ENCODE results near the gene DEFB131A. TPM values are rescaled to one million over a fixed set of nuclear protein-coding genes. Genes with fewer than 3 reads are reported as not detected.
"Not testable (repeated sequence)": the region's sequence is repeated elsewhere in the genome, so short reads cannot be mapped to it uniquely, and the experiment has no call there.

DEFB131A gene
- total RNA-seq, 2 donors from 2014 or later = not detected

DNA sequence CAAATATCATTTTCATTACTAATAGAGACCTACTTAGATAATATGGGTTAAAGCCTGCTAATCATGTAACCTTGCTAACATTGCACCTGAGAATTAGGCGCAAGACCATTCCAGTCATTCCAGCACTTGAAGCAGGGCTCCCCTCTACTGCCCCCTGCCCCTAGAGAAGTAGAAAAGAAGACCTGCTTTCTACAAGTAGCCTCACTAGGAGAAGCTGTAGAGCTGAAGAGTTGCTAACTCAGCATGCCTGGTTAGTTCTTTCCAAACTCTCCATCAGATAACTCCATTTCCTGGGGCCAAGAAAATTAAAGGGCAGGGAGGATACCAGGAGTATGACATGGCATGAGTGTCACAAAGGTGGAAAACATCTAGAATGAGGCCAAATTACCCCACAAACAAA is 14.2 kb upstream of the DEFB131A start:
- H3K27ac Mint-ChIP-seq = not testable (repeated sequence)

DNA sequence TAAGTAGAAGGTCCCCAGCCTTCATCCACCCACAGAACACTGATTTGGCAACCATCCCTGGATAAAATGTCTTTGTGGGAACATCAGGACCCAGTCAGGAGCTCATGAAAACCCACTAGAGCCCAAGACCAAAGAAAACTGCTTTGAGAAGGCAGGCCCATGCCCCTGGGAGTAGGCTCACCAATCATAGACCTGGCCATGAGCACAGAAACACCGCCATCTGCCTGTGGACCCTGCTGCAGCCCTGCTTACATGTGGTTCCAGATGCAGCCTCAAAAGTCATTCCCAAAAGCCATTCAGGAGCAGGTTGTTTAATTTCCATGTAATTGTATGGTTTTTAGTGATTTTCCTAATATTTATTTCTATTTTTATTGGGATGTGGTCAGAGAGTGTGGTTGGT is 10.9 kb upstream of the DEFB131A start:
- H3K9me3 ChIP-seq (ENCODE audit: control insufficient read depth, low read length); H3K4me3 Mint-ChIP-seq; H3K9ac ChIP-seq (ENCODE audit: extremely low read depth, low read length, poor library complexity, severe bottlenecking); H3K36me3 ChIP-seq (ENCODE audit: control insufficient read depth, insufficient read depth, low read length); H3K4me1 Mint-ChIP-seq; H3K4me3 ChIP-seq (ENCODE audit: low read length); H3K36me3 Mint-ChIP-seq (ENCODE audit: low read depth); H3K27ac ChIP-seq (ENCODE audit: low read depth, low read length); H3K27me3 ChIP-seq (ENCODE audit: control insufficient read depth, insufficient read depth, low read length, poor library complexity, severe bottlenecking); H3K4me1 ChIP-seq (ENCODE audit: control insufficient read depth, insufficient read depth, low read length); H3K27me3 Mint-ChIP-seq (ENCODE audit: insufficient read depth); H3K27ac Mint-ChIP-seq: not testable (repeated sequence)
- H3K9me3 Mint-ChIP-seq = peaks cover 26% of the 10 kb centered on the region
- TF ChIP-seq, protein P1, sequence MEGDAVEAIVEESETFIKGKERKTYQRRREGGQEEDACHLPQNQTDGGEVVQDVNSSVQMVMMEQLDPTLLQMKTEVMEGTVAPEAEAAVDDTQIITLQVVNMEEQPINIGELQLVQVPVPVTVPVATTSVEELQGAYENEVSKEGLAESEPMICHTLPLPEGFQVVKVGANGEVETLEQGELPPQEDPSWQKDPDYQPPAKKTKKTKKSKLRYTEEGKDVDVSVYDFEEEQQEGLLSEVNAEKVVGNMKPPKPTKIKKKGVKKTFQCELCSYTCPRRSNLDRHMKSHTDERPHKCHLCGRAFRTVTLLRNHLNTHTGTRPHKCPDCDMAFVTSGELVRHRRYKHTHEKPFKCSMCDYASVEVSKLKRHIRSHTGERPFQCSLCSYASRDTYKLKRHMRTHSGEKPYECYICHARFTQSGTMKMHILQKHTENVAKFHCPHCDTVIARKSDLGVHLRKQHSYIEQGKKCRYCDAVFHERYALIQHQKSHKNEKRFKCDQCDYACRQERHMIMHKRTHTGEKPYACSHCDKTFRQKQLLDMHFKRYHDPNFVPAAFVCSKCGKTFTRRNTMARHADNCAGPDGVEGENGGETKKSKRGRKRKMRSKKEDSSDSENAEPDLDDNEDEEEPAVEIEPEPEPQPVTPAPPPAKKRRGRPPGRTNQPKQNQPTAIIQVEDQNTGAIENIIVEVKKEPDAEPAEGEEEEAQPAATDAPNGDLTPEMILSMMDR (conservative IDR thresholded peaks at IDR 0.05) = peak; percentile 43
- peak; percentile 58 for DNase-seq
- 40% methylated on average over 1 of the region's 1 CpG; no CpG with 5 or more reads in 1 of the 2 experiments for WGBS, 2 experiments (ENCODE audit: insufficient coverage in 1 of 2, insufficient read length in 1 of 2)

More for the DNA sequence above, 14.2 kb upstream of the DEFB131A start:
- not testable (repeated sequence) for H3K27me3 Mint-ChIP-seq (ENCODE audit: insufficient read depth); H3K4me1 ChIP-seq (ENCODE audit: control insufficient read depth, insufficient read depth, low read length); H3K9ac ChIP-seq (ENCODE audit: extremely low read depth, low read length, poor library complexity, severe bottlenecking); H3K36me3 Mint-ChIP-seq (ENCODE audit: low read depth); H3K4me3 Mint-ChIP-seq; H3K27ac ChIP-seq (ENCODE audit: low read depth, low read length); H3K4me1 Mint-ChIP-seq; H3K36me3 ChIP-seq (ENCODE audit: control insufficient read depth, insufficient read depth, low read length); H3K4me3 ChIP-seq (ENCODE audit: low read length); H3K27me3 ChIP-seq (ENCODE audit: control insufficient read depth, insufficient read depth, low read length, poor library complexity, severe bottlenecking); H3K9me3 ChIP-seq (ENCODE audit: control insufficient read depth, low read length)
- 92 to 100% methylated on average over 1 of the region's 1 CpG for WGBS, 2 experiments (ENCODE audit: insufficient coverage in 1 of 2, insufficient read length in 1 of 2)
- peak; percentile 65 for DNase-seq
- TF ChIP-seq, protein P1 (conservative IDR thresholded peaks at IDR 0.05) = peak; percentile 56
- peaks cover 16% of the 10 kb centered on the region for H3K9me3 Mint-ChIP-seq

DNA sequence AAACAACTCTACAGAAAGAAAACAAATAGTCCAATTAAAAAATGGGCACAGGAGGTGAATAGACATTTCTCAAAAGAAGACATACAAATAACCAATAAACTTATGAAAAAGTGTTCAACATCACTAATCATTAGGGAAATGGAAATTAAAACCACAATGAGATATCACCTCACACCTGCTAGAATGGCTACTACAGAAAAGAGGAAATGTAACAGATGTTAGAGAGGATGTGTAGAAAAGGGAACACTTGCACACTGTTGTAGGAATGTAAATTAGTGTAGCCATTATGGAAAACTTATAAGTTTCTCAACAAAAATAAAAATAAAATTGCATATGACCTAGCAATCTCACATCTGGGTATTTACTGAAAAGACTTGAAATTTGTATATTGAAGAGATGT is 7.5 kb upstream of the DEFB131A start:
- H3K27me3 Mint-ChIP-seq (ENCODE audit: insufficient read depth); H3K27ac Mint-ChIP-seq: not testable (repeated sequence)
- H3K9me3 Mint-ChIP-seq = peaks cover 29% of the 10 kb centered on the region

GRCh38 chr4:9442355-9442754 is 1.9 kb upstream of the DEFB131A start:
- not testable (repeated sequence) for H3K4me1 Mint-ChIP-seq; H3K27me3 Mint-ChIP-seq (ENCODE audit: insufficient read depth); H3K27ac ChIP-seq (ENCODE audit: low read depth, low read length); DNase-seq; H3K36me3 Mint-ChIP-seq (ENCODE audit: low read depth); H3K4me1 ChIP-seq (ENCODE audit: control insufficient read depth, insufficient read depth, low read length); H3K4me3 Mint-ChIP-seq; H3K9ac ChIP-seq (ENCODE audit: extremely low read depth, low read length, poor library complexity, severe bottlenecking); H3K27ac Mint-ChIP-seq; H3K36me3 ChIP-seq (ENCODE audit: control insufficient read depth, insufficient read depth, low read length); H3K4me3 ChIP-seq (ENCODE audit: low read length); H3K9me3 ChIP-seq (ENCODE audit: control insufficient read depth, low read length); H3K27me3 ChIP-seq (ENCODE audit: control insufficient read depth, insufficient read depth, low read length, poor library complexity, severe bottlenecking)
- peaks cover 23% of the 10 kb centered on the region for H3K9me3 Mint-ChIP-seq
- WGBS, 2 experiments (ENCODE audit: insufficient coverage in 1 of 2, insufficient read length in 1 of 2) = 77% methylated on average over 4 of the region's 4 CpGs; no CpG with 5 or more reads in 1 of the 2 experiments

More for the DNA sequence above, 7.5 kb upstream of the DEFB131A start:
- not testable (repeated sequence) for H3K36me3 Mint-ChIP-seq (ENCODE audit: low read depth); H3K27ac ChIP-seq (ENCODE audit: low read depth, low read length); H3K4me1 Mint-ChIP-seq; H3K4me1 ChIP-seq (ENCODE audit: control insufficient read depth, insufficient read depth, low read length); H3K9me3 ChIP-seq (ENCODE audit: control insufficient read depth, low read length); H3K27me3 ChIP-seq (ENCODE audit: control insufficient read depth, insufficient read depth, low read length, poor library complexity, severe bottlenecking); H3K9ac ChIP-seq (ENCODE audit: extremely low read depth, low read length, poor library complexity, severe bottlenecking); H3K4me3 Mint-ChIP-seq; DNase-seq; H3K36me3 ChIP-seq (ENCODE audit: control insufficient read depth, insufficient read depth, low read length); H3K4me3 ChIP-seq (ENCODE audit: low read length)

- not testable (repeated sequence) for H3K36me3 ChIP-seq (ENCODE audit: control insufficient read depth, insufficient read depth, low read length); H3K36me3 Mint-ChIP-seq (ENCODE audit: low read depth); H3K27me3 ChIP-seq (ENCODE audit: control insufficient read depth, insufficient read depth, low read length, poor library complexity, severe bottlenecking); H3K9ac ChIP-seq (ENCODE audit: extremely low read depth, low read length, poor library complexity, severe bottlenecking); H3K4me1 ChIP-seq (ENCODE audit: control insufficient read depth, insufficient read depth, low read length); H3K4me3 Mint-ChIP-seq; H3K9me3 ChIP-seq (ENCODE audit: control insufficient read depth, low read length); H3K4me3 ChIP-seq (ENCODE audit: low read length); DNase-seq; H3K27ac ChIP-seq (ENCODE audit: low read depth, low read length); H3K27me3 Mint-ChIP-seq (ENCODE audit: insufficient read depth); H3K27ac Mint-ChIP-seq; H3K4me1 Mint-ChIP-seq
- peaks cover 23% of the 10 kb centered on the region for H3K9me3 Mint-ChIP-seq
- 80 to 81% methylated on average over 3 to 6 of the region's 6 CpGs for WGBS, 2 experiments (ENCODE audit: insufficient coverage in 1 of 2, insufficient read length in 1 of 2)
Observed at GRCh38 chr4:9444681-9445080, 467 bp downstream of the DEFB131A start.

DNA sequence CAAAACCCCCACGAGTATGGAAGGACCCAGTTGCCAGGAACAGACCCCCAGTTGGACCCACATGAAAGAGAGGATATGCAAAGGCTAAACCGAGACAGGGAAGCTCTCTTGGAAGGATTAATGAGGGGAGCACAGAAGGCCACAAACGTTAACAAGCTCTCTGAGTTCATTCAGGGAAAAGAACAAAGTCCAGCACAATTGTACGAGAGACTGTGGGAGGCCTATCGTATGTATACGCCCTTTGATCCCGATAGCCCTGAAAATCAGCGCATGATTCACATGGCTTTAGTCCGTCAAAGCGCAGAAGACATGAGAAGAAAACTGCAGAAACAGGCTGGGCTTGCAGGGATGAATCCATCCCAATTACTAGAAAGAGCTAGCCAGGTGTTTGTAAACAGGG is 8.0 kb downstream of the DEFB131A start:
- not testable (repeated sequence) for H3K9me3 ChIP-seq (ENCODE audit: control insufficient read depth, low read length); H3K36me3 Mint-ChIP-seq (ENCODE audit: low read depth); H3K27ac Mint-ChIP-seq; H3K27me3 ChIP-seq (ENCODE audit: control insufficient read depth, insufficient read depth, low read length, poor library complexity, severe bottlenecking); H3K36me3 ChIP-seq (ENCODE audit: control insufficient read depth, insufficient read depth, low read length); H3K9ac ChIP-seq (ENCODE audit: extremely low read depth, low read length, poor library complexity, severe bottlenecking); H3K4me1 ChIP-seq (ENCODE audit: control insufficient read depth, insufficient read depth, low read length); H3K4me3 ChIP-seq (ENCODE audit: low read length); H3K27me3 Mint-ChIP-seq (ENCODE audit: insufficient read depth); H3K4me1 Mint-ChIP-seq; H3K4me3 Mint-ChIP-seq; H3K27ac ChIP-seq (ENCODE audit: low read depth, low read length); DNase-seq
- peaks cover 47% of the 10 kb centered on the region for H3K9me3 Mint-ChIP-seq
- 88 to 89% methylated on average over 7 to 10 of the region's 10 CpGs for WGBS, 2 experiments (ENCODE audit: insufficient coverage in 1 of 2, insufficient read length in 1 of 2)
